Lower leg skin (tissue), 4 donors: ENCODE measurements around the gene MTMR10. TPM values are rescaled to one million over a fixed set of nuclear protein-coding genes. Genes with fewer than 3 reads are reported as not detected.
A peak's percentile ranks its signal among the peaks of the same experiment; 100 is the strongest.

Source experiments
- DNase-seq, 2 donors: peaks; one replicate each; pipeline ENCODE4 v3.0.0-alpha.2; 2019; ENCODE audit warnings: low spot score in 2 of 2
- H3K4me3 ChIP-seq: fragments of 200-600 bp; sonication (generic); 2 replicates; pipeline ENCODE4 v1.5.1; 2017; ENCODE audit warnings: mild to moderate bottlenecking, low read depth; ENCODE audit not compliant: poor library complexity, severe bottlenecking
- CTCF ChIP-seq, 3 donors: fragments of 450-650 bp; IDR thresholded peaks; one replicate each; pipeline ENCODE4 v1.5.1; 2016; ENCODE audit warnings: antibody characterized with exemption in 3 of 3, mild to moderate bottlenecking in 3 of 3, moderate library complexity in 2 of 3
- POLR2A ChIP-seq, 2 donors: fragments of 450-650 bp; IDR thresholded peaks; one replicate each; pipeline ENCODE4 v1.6.1; 2016 to 2017; ENCODE audit warnings: antibody characterized with exemption in 2 of 2, mild to moderate bottlenecking in 1 of 2, moderate library complexity in 1 of 2
- WGBS, 2 donors: methylation state at CpG; one replicate each; pipeline ENCODE4 v1.1.5; 2018; 5-methylcytosine and 5-hydroxymethylcytosine counted together
- intact Hi-C: fragments of 100-400 bp; cut with DNase I; formaldehyde crosslinking; loops from one replicate; pipeline ENCODE4 v1.15.0; 2023; ENCODE audit warnings: low total_unique reads
- total RNA-seq, 4 donors: library from RNA; depleted of rRNA; stranded (reverse); fragments of >200 nt; gene quantifications; one replicate each; pipeline ENCODE4 v1.1.0, GENCODE V29; 2016

Gene MTMR10
- total RNA-seq, 4 donors from 2014 or later = 22.5 to 34.7 (median 31.2) TPM

- TF ChIP-seq CTCF (IDR thresholded peaks at IDR 0.05) (no peak), POLR2A (IDR thresholded peaks at IDR 0.05) (no peak)
- intact Hi-C loops = no loop called here
- H3K4me3 ChIP-seq = peak overlapping the region; percentile 98
- WGBS, 2 donors = 1 to 2% methylated on average over 24 of the region's 24 CpGs
- no peak for DNase-seq
Measured at GRCh38 chr15:30990446-30991254, 778 bp downstream of the MTMR10 start.

- intact Hi-C loops = no loop called here
- 35 to 38% methylated on average over 2 of the region's 2 CpGs for WGBS, 2 donors
- no peak for TF ChIP-seq CTCF (IDR thresholded peaks at IDR 0.05)
- TF ChIP-seq POLR2A (IDR thresholded peaks at IDR 0.05) = no peak
- H3K4me3 ChIP-seq = no peak overlapping the region
- DNase-seq = no peak
Measured at GRCh38 chr15:30990036-30990435, 1.4 kb downstream of the MTMR10 start.

GRCh38 chr15:30985081-30985531 is 6.3 kb downstream of the MTMR10 start:
- H3K4me3 ChIP-seq = no peak overlapping the region
- TF ChIP-seq POLR2A (IDR thresholded peaks at IDR 0.05) (no peak), CTCF (IDR thresholded peaks at IDR 0.05) (no peak)
- intact Hi-C loops = no loop called here
- DNase-seq = no peak
- 29 to 30% methylated on average over 3 of the region's 3 CpGs for WGBS, 2 donors

GRCh38 chr15:30984542-30984941 is 6.9 kb downstream of the MTMR10 start:
- DNase-seq = no peak
- intact Hi-C loops = no loop called here
- 50 to 64% methylated on average over 6 of the region's 6 CpGs for WGBS, 2 donors
- TF ChIP-seq POLR2A (IDR thresholded peaks at IDR 0.05) (no peak), CTCF (IDR thresholded peaks at IDR 0.05) (no peak)
- no peak overlapping the region for H3K4me3 ChIP-seq

GRCh38 chr15:30984118-30984517 is 7.3 kb downstream of the MTMR10 start:
- no peak overlapping the region for H3K4me3 ChIP-seq
- intact Hi-C loops = no loop called here
- 65 to 71% methylated on average over 3 of the region's 3 CpGs for WGBS, 2 donors
- TF ChIP-seq POLR2A (IDR thresholded peaks at IDR 0.05) (no peak), CTCF (IDR thresholded peaks at IDR 0.05) (no peak)
- DNase-seq = no peak
